Measurements from ENCODE around the gene C17orf78.
"Not testable (repeated sequence)": the region's sequence is repeated elsewhere in the genome, so short reads cannot be mapped to it uniquely, and the experiment has no call there.

The C17orf78 gene

GRCh38 chr17:37388266-37388665 lies 12.5 kb downstream of the C17orf78 start:
- no peak for DNase-seq

GRCh38 chr17:37389160-37389559 lies 13.4 kb downstream of the C17orf78 start:
- DNase-seq: no peak

- no peak for DNase-seq
Observed at GRCh38 chr17:37391146-37391545, 15.4 kb downstream of the C17orf78 start.

- DNase-seq: no peak
Observed at GRCh38 chr17:37392024-37392590, 16.3 kb downstream of the C17orf78 start.

- no peak for DNase-seq
Observed at GRCh38 chr17:37393352-37393751, 17.6 kb downstream of the C17orf78 start.

GRCh38 chr17:37399265-37399803 lies 23.5 kb downstream of the C17orf78 start:
- no peak for DNase-seq

- DNase-seq: no peak
Observed at GRCh38 chr17:37400505-37400904, 24.7 kb downstream of the C17orf78 start.

GRCh38 chr17:37405522-37405921 lies 29.7 kb downstream of the C17orf78 start:
- DNase-seq: not testable (repeated sequence)

GRCh38 chr17:37405955-37406634 lies 30.3 kb downstream of the C17orf78 start:
- peak; percentile 49 for DNase-seq

- DNase-seq: peak; percentile 64
Observed at GRCh38 chr17:37406635-37407461, 31.1 kb downstream of the C17orf78 start, which contains the start of the genes ACACA and TADA2A. TSS of gene ACACA (minus strand) at chr17:37406836. CDS start at chr17:37406299, 537 bp downstream. TSS of gene TADA2A (plus strand) at chr17:37406886. CDS start at chr17:37411366, 4,480 bp downstream.

- not testable (repeated sequence) for DNase-seq
Observed at GRCh38 chr17:37408145-37408479, 32.3 kb downstream of the C17orf78 start.

- DNase-seq: no peak
Observed at GRCh38 chr17:37410357-37410756, 34.6 kb downstream of the C17orf78 start.

GRCh38 chr17:37413875-37414519 lies 38.2 kb downstream of the C17orf78 start:
- no peak for DNase-seq

- no peak for DNase-seq
Observed at GRCh38 chr17:37417852-37418251, 42.1 kb downstream of the C17orf78 start.

GRCh38 chr17:37422971-37423625 lies 47.3 kb downstream of the C17orf78 start:
- DNase-seq: no peak

- no peak for DNase-seq
Observed at GRCh38 chr17:37425268-37425667, 49.5 kb downstream of the C17orf78 start.

- no peak for DNase-seq
Observed at GRCh38 chr17:37429039-37429438, 53.3 kb downstream of the C17orf78 start.

GRCh38 chr17:37429453-37429852 lies 53.7 kb downstream of the C17orf78 start:
- DNase-seq: no peak

GRCh38 chr17:37430051-37430627 lies 54.4 kb downstream of the C17orf78 start:
- no peak for DNase-seq

- DNase-seq: no peak
Observed at GRCh38 chr17:37432671-37433070, 56.9 kb downstream of the C17orf78 start.

GRCh38 chr17:37438141-37438540 lies 62.4 kb downstream of the C17orf78 start:
- DNase-seq: no peak

- DNase-seq: no peak
Observed at GRCh38 chr17:37440424-37440823, 64.6 kb downstream of the C17orf78 start.

All from KG1 (cell line).